Measurements from ENCODE around the gene MYOT.

MYOT gene

GRCh38 chr5:137836997-137837396, 30.7 kb upstream of the MYOT start:
- no peak overlapping the region for H3K4me3 ChIP-seq (replicated peaks; ENCODE audit: low read depth, low read length)
- TF ChIP-seq CTCF (IDR thresholded peaks at IDR 0.05; ENCODE audit: low read depth, low read length, missing control alignments), result no peak
- DNase-seq (ENCODE audit: extremely low read depth, low read depth), result no peak

GRCh38 chr5:137837491-137838394, 29.9 kb upstream of the MYOT start:
- DNase-seq (ENCODE audit: extremely low read depth, low read depth), result no peak
- no peak overlapping the region for H3K4me3 ChIP-seq (replicated peaks; ENCODE audit: low read depth, low read length)
- no peak for TF ChIP-seq CTCF (IDR thresholded peaks at IDR 0.05; ENCODE audit: low read depth, low read length, missing control alignments)

GRCh38 chr5:137838976-137839375, 28.7 kb upstream of the MYOT start:
- no peak for DNase-seq (ENCODE audit: extremely low read depth, low read depth)
- no peak for TF ChIP-seq CTCF (IDR thresholded peaks at IDR 0.05; ENCODE audit: low read depth, low read length, missing control alignments)
- H3K4me3 ChIP-seq (replicated peaks; ENCODE audit: low read depth, low read length), result no peak overlapping the region

- DNase-seq (ENCODE audit: extremely low read depth, low read depth), result no peak
- no peak for TF ChIP-seq CTCF (IDR thresholded peaks at IDR 0.05; ENCODE audit: low read depth, low read length, missing control alignments)
- no peak overlapping the region for H3K4me3 ChIP-seq (replicated peaks; ENCODE audit: low read depth, low read length)
Observed at GRCh38 chr5:137842296-137842695, 25.4 kb upstream of the MYOT start.

GRCh38 chr5:137843676-137844299, 23.9 kb upstream of the MYOT start:
- no peak for TF ChIP-seq CTCF (IDR thresholded peaks at IDR 0.05; ENCODE audit: low read depth, low read length, missing control alignments)
- DNase-seq (ENCODE audit: extremely low read depth, low read depth), result no peak
- no peak overlapping the region for H3K4me3 ChIP-seq (replicated peaks; ENCODE audit: low read depth, low read length)

- no peak overlapping the region for H3K4me3 ChIP-seq (replicated peaks; ENCODE audit: low read depth, low read length)
- DNase-seq (ENCODE audit: extremely low read depth, low read depth), result no peak
- TF ChIP-seq CTCF (IDR thresholded peaks at IDR 0.05; ENCODE audit: low read depth, low read length, missing control alignments), result no peak
Observed at GRCh38 chr5:137845472-137845871, 22.2 kb upstream of the MYOT start.

All from HFF-Myc (cell line).